HG03442 (cell line): ENCODE data around the gene PARP4.
"Not testable (repeated sequence)": the region's sequence is repeated elsewhere in the genome, so short reads cannot be mapped to it uniquely, and the experiment has no call there.

Experiments
- ATAC-seq: cut with Tn5 transposase; IDR thresholded peaks from one replicate; pipeline ENCODE4 v1.9.1; 2021; ENCODE audit warnings: mild to moderate bottlenecking, moderate library complexity; ENCODE audit not compliant: unreplicated experiment

Gene PARP4

GRCh38 chr13:24454056-24454455 is 58.5 kb downstream of the PARP4 start:
- ATAC-seq: no peak

- ATAC-seq: no peak
Measured at GRCh38 chr13:24452044-24452443, 60.5 kb downstream of the PARP4 start.

- no peak for ATAC-seq
Measured at GRCh38 chr13:24450530-24450929, 62.0 kb downstream of the PARP4 start.

- ATAC-seq: not testable (repeated sequence)
Measured at GRCh38 chr13:24444851-24445250, 67.7 kb downstream of the PARP4 start.

- no peak for ATAC-seq
Measured at GRCh38 chr13:24443366-24443765, 69.2 kb downstream of the PARP4 start.

- ATAC-seq: not testable (repeated sequence)
Measured at GRCh38 chr13:24426045-24426444, 86.5 kb downstream of the PARP4 start.

- ATAC-seq: not testable (repeated sequence)
Measured at GRCh38 chr13:24419668-24420067, 92.9 kb downstream of the PARP4 start.

- ATAC-seq: no peak
Measured at GRCh38 chr13:24407844-24408243, 104.7 kb downstream of the PARP4 start.

GRCh38 chr13:24406524-24406923 is 106.1 kb downstream of the PARP4 start:
- ATAC-seq: no peak

- ATAC-seq: no peak
Measured at GRCh38 chr13:24396821-24397220, 115.8 kb downstream of the PARP4 start.

- no peak for ATAC-seq
Measured at GRCh38 chr13:24392972-24393371, 119.6 kb downstream of the PARP4 start.

- not testable (repeated sequence) for ATAC-seq
Measured at GRCh38 chr13:24391771-24392683, 120.6 kb downstream of the PARP4 start.

GRCh38 chr13:24390795-24391194 is 121.8 kb downstream of the PARP4 start:
- not testable (repeated sequence) for ATAC-seq

- no peak for ATAC-seq
Measured at GRCh38 chr13:24389506-24389905, 123.1 kb downstream of the PARP4 start.

- ATAC-seq: not testable (repeated sequence)
Measured at GRCh38 chr13:24388743-24389142, 123.8 kb downstream of the PARP4 start.

- ATAC-seq: no peak
Measured at GRCh38 chr13:24386816-24387708, 125.5 kb downstream of the PARP4 start.

- no peak for ATAC-seq
Measured at GRCh38 chr13:24385902-24386301, 126.7 kb downstream of the PARP4 start.

GRCh38 chr13:24384946-24385345 is 127.6 kb downstream of the PARP4 start:
- not testable (repeated sequence) for ATAC-seq

- not testable (repeated sequence) for ATAC-seq
Measured at GRCh38 chr13:24384091-24384490, 128.5 kb downstream of the PARP4 start.

GRCh38 chr13:24381541-24382265 is 130.9 kb downstream of the PARP4 start:
- ATAC-seq: no peak

GRCh38 chr13:24380881-24381280 is 131.7 kb downstream of the PARP4 start:
- ATAC-seq: not testable (repeated sequence)
